BJ (cell line): ENCODE measurements around the gene OTOA. TPM values are rescaled to one million over a fixed set of nuclear protein-coding genes. Genes with fewer than 3 reads are reported as not detected.

Experiments used
- polyA plus RNA-seq: library from polyadenylated mRNA; depleted of rRNA; stranded (reverse); fragments of >200 nt; gene quantifications from 2 replicates; pipeline ENCODE4 v1.2.3, GENCODE V29; 2011; rRNA removed
- small RNA-seq: library from RNA; depleted of rRNA; stranded (forward); fragments of <200 nt; gene quantifications from one replicate; pipeline ENCODE3, GENCODE V24; 2012; ENCODE audit warnings: low replicate concordance, low read depth; ENCODE audit not compliant: insufficient read length

OTOA gene
- polyA plus RNA-seq, 1 experiment, result 0.04 TPM

Small RNA genes lying within 50 kb of the gene (small RNA-seq; reads per million reads assigned to genes)
- not detected for gene RNU6-1005P
- gene RNU6-196P, result not detected

Other genes starting within 250 kb of the OTOA start
- 46.3 and 106 TPM in 2 replicates for gene METTL9, start 64.4 kb upstream of the OTOA start, polyA plus RNA-seq
- gene IGSF6, start 11.4 kb upstream of the OTOA start, polyA plus RNA-seq, result not detected in 2 replicates
- gene NPIPB4, start 193.8 kb downstream of the OTOA start, polyA plus RNA-seq, result 9.6 and 12.6 TPM in 2 replicates